ENCODE data around the gene PEPD. TPM values are rescaled to one million over a fixed set of nuclear protein-coding genes. Genes with fewer than 3 reads are reported as not detected.

The PEPD gene
- total RNA-seq, 4 donors from 2014 or later = 40.1 to 61.4 (median 53.4) TPM

DNA sequence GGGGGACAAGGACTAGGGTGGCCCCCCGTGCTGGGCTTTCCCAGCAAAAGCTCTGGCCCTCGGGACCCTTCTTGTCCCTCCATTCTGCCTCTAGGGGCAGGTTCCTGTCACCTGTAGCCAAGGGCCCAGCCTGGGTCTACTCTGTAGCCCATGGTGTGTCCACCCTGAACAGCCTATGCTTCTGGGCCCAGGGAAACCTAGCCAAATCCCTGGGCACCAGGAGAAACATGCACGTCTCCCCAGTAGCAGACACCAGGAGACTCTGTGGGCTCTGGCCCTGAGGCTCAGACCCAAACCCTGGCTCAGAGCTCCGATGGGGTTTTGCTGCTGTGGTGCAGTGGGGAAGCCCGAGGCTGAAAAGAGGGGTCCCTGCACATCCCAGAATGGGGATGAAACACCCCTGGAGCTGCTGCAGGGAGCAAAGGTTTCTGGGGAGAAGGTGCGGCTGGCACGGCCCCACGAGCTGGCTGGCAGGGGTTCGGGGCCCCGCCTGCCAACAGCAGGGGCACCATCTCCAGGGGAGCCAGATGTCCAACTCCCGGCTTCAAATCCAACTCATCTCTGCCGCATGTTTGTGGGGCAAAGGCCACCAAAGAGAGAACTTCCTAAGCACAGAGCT, 129.9 kb downstream of the PEPD start:
- no peaks in the 10 kb centered on the region for H3K27me3 ChIP-seq
- no peak for TF ChIP-seq POLR2A (IDR thresholded peaks at IDR 0.05)
- TF ChIP-seq, protein P1, sequence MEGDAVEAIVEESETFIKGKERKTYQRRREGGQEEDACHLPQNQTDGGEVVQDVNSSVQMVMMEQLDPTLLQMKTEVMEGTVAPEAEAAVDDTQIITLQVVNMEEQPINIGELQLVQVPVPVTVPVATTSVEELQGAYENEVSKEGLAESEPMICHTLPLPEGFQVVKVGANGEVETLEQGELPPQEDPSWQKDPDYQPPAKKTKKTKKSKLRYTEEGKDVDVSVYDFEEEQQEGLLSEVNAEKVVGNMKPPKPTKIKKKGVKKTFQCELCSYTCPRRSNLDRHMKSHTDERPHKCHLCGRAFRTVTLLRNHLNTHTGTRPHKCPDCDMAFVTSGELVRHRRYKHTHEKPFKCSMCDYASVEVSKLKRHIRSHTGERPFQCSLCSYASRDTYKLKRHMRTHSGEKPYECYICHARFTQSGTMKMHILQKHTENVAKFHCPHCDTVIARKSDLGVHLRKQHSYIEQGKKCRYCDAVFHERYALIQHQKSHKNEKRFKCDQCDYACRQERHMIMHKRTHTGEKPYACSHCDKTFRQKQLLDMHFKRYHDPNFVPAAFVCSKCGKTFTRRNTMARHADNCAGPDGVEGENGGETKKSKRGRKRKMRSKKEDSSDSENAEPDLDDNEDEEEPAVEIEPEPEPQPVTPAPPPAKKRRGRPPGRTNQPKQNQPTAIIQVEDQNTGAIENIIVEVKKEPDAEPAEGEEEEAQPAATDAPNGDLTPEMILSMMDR (IDR thresholded peaks at IDR 0.05) = no peak
- H3K4me3 ChIP-seq = no peak overlapping the region
- 57 to 95% methylated on average over 6 to 8 of the region's 12 CpGs for WGBS, 2 donors
- no peak for DNase-seq
- H3K27ac ChIP-seq = no peak overlapping the region
- H3K9me3 ChIP-seq = no peaks in the 10 kb centered on the region
- intact Hi-C loops (cut with DNase I) = no loop called here
- peaks cover 37 to 97% (median 68%) of the 10 kb centered on the region in 3 donors for H3K4me1 ChIP-seq
- peaks cover 0 to 16% (median 6%) of the 10 kb centered on the region in 3 donors for H3K36me3 ChIP-seq

DNA sequence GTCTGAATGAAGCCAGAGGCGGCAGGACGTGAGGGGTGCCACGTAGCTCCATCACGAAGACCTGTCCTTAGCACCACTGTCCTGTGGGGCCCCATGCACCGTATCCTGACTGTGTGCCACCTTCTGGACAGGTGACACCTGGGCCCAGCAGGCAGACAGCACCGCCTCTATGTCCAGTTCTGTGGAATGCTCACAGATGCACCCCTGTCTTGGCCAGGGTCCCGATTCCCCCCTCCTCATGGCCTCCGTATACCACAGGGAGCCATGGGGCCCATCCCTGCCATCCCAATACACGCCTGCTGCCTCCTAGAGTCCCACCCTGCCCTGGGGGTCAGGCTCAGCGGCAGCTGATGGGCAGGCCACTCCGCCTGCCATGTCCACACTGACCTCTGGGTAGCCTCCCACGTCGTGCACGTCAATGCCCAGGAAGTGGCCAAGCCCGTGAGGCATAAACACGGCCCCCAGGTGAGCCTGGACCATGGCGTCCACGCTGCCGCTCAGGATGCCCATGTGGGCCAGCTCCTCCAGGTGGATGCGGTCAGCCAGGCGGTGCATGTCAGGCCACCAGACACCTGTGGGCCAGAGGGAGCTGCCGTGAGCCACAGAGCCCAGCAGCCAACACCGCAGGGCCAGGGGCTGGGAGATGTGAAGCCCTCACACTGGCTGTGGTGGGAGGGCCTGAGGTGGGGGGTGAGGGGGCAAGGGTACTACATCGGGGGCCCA, 130.5 kb downstream of the PEPD start:
- no peak for DNase-seq
- H3K27me3 ChIP-seq = no peaks in the 10 kb centered on the region
- H3K9me3 ChIP-seq = no peaks in the 10 kb centered on the region
- H3K36me3 ChIP-seq = peaks cover 0 to 23% (median 6%) of the 10 kb centered on the region in 3 donors
- no peak overlapping the region for H3K4me3 ChIP-seq
- 81 to 95% methylated on average over 3 to 8 of the region's 24 CpGs for WGBS, 2 donors
- TF ChIP-seq POLR2A (IDR thresholded peaks at IDR 0.05) = no peak
- TF ChIP-seq, protein P1 (IDR thresholded peaks at IDR 0.05) = no peak
- intact Hi-C loops (cut with DNase I) = no loop called here
- H3K4me1 ChIP-seq = peaks cover 34 to 97% (median 61%) of the 10 kb centered on the region in 3 donors
- H3K27ac ChIP-seq = peak overlapping the region; percentile 22 to 80 (median 40)

DNA sequence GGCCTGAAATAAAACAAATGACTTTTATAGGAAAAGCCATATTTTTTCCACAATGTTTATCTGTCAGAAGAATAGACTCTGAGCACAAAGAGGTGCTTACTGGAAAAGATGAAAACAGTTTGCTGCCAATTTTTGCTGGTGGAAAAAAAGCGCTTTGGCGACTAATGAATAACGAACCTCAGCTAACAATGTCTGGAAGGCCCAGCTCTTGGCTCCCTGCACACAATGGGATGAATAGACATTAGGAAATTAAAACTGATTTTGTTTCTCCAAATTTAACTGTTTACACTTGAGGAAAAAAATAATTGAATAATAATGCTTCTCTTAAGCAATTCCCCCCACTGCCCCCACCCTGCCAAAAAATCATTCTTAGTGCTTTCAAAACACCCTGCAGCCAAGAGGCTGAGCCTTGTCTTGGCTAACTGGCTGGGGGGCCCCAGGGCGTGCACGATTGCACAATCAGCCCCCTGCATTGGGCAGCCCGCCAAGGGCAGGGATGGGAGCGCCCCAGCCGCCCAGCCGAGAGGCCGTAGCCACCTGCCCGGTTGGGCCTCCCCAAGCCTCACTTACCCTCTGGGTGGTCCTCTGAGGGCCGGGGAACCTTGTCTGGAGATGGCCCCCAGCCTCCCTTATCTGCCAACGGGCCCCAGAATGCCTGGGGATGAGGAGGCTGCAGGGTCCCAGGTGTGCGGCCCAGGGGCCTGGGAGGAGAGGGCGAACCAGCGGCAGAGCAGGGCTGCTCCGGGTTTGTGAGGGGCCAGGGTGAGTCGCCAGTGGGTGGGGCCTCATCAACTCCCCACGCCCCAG, 131.3 kb downstream of the PEPD start:
- TF ChIP-seq POLR2A (IDR thresholded peaks at IDR 0.05) = no peak
- TF ChIP-seq, protein P1 (IDR thresholded peaks at IDR 0.05) = no peak
- no peaks in the 10 kb centered on the region for H3K9me3 ChIP-seq
- WGBS, 2 donors = 9 to 30% methylated on average over 11 of the region's 19 CpGs
- intact Hi-C loops (cut with DNase I) = no loop called here
- peaks cover 27 to 96% (median 53%) of the 10 kb centered on the region in 3 donors for H3K4me1 ChIP-seq
- DNase-seq = no peak
- H3K36me3 ChIP-seq = peaks cover 0 to 26% (median 6%) of the 10 kb centered on the region in 3 donors
- H3K27ac ChIP-seq = peak overlapping the region; percentile 58 to 80 (median 76)
- H3K27me3 ChIP-seq = no peaks in the 10 kb centered on the region
- H3K4me3 ChIP-seq = no peak overlapping the region

DNA sequence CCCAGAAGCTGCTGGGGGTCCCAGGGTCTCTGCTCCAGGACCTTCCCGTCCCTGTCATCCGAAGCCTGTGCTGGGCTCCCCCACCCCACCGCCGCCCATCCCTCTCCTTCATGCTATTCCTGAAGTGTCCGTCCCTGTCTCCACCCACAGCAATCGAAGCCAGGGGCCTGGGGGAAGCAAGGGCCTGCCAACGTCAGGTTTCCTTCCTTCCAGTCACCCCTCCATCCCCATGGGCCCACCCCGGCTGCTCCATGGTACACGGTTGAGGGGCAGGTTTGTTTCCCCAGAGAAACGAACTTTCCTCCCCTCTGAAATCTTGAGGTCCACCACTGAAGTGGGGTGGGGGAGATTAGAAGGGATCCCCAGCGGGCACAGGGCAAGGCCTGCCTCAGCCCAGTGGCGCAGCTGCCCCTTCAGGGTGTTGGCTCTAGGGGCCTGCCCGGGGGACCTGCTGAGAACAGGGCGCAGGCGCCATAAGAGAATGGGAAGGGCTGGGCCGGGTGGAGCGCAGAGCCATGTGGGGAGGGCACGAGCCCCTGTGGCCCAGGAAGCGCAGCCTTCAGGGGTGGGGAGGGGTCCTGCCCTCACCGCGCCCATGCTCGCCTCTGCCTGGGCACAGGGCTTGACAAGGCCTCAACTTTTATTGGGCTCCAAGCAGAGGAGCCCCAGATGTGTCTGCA, 132.0 kb downstream of the PEPD start:
- intact Hi-C loops (cut with DNase I) = no loop called here
- Histone ChIP-seq H3K27ac (peak overlapping the region; percentile 58 to 80 (median 76)), H3K4me3 (no peak overlapping the region), H3K27me3 (no peaks in the 10 kb centered on the region), H3K9me3 (no peaks in the 10 kb centered on the region), H3K4me1 (peaks cover 27 to 89% (median 47%) of the 10 kb centered on the region in 3 donors), H3K36me3 (peaks cover 0 to 26% (median 6%) of the 10 kb centered on the region in 3 donors)
- DNase-seq = no peak
- TF ChIP-seq, protein P1 (IDR thresholded peaks at IDR 0.05) = no peak
- no peak for TF ChIP-seq POLR2A (IDR thresholded peaks at IDR 0.05)
- WGBS, 2 donors = 32 to 41% methylated on average over 8 of the region's 22 CpGs

Data from esophagus squamous epithelium (tissue), 5 donors.